GM10847 (cell line): ENCODE measurements around the gene DUSP22.

Source experiments
- POLR2A ChIP-seq: IDR thresholded peaks from 2 replicates; pipeline ENCODE4 v1.6.1; 2011; ENCODE audit not compliant: insufficient read length; ENCODE audit errors: extremely low read depth

DUSP22 gene

GRCh38 chr6:362231-362923 is 70.1 kb downstream of the DUSP22 start:
- no peak for TF ChIP-seq POLR2A

- no peak for TF ChIP-seq POLR2A
Measured at GRCh38 chr6:362924-363249, 70.6 kb downstream of the DUSP22 start.

DNA sequence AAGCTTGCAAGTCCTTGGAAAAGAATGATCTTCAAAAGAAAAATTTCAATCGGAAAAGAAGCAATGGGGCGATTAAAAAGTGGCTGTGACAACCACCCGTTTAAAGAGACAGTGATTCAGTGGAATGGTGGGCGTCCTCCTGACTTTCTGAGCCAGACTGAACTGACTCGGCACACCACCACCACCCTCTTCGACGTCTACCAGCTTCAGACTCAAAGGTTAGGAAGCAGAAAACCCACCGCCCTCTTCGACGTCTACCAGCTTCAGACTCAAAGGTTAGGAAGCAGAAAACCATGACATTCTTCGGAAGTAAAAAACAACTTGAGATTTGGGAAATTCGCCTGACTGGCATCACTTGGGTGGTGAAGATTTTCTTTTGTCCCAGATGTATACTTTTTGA is 71.0 kb downstream of the DUSP22 start:
- no peak for TF ChIP-seq POLR2A

- TF ChIP-seq POLR2A: no peak
Measured at GRCh38 chr6:363909-364308, 71.6 kb downstream of the DUSP22 start.

DNA sequence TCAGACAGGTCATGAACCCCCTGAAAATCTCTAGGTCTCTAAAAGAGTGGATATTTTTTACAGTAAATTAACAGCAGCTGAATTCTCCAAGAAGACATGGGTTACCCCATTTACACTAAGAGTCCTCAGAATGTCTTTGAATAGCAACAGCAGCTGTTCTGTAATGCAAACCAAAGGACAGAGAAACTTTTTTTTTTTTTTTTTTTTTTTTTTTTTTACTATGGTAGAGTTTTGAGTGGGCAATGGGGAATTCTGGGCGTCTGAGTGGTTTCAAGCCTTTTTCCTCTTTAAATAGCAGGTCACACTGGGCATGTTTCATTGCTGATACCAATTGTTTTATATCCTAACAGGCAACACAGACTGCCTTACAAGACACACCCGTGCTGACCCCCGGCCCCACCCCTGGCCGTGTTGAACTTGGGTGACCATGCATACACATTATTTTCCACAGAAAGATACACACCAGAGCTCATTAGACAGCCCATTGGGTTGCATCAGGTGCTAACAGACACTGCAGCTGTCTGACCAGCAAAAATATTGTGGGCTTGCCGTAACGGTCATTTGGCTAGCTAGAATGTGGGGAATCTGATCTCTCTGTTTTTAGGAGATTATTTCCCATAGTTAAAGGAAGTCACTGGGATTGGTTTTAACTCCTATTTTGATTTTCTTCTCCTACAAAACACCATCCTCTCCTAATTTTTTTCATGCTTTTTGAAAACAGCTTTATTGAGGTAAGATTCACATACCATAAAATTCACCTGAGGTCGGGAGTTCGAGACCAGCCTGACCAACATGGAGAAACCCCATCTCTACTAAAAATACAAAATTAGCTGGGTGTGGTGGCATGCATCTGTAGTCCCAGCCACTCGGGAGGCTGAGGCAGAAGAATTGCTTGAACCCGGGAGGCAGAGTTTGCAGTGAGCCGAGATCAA is 72.6 kb downstream of the DUSP22 start:
- TF ChIP-seq POLR2A: no peak

- TF ChIP-seq POLR2A: no peak
Measured at GRCh38 chr6:365835-366234, 73.5 kb downstream of the DUSP22 start.

GRCh38 chr6:366389-367297 is 74.4 kb downstream of the DUSP22 start:
- TF ChIP-seq POLR2A: no peak

- no peak for TF ChIP-seq POLR2A
Measured at GRCh38 chr6:367298-367794, 75.1 kb downstream of the DUSP22 start.

DNA sequence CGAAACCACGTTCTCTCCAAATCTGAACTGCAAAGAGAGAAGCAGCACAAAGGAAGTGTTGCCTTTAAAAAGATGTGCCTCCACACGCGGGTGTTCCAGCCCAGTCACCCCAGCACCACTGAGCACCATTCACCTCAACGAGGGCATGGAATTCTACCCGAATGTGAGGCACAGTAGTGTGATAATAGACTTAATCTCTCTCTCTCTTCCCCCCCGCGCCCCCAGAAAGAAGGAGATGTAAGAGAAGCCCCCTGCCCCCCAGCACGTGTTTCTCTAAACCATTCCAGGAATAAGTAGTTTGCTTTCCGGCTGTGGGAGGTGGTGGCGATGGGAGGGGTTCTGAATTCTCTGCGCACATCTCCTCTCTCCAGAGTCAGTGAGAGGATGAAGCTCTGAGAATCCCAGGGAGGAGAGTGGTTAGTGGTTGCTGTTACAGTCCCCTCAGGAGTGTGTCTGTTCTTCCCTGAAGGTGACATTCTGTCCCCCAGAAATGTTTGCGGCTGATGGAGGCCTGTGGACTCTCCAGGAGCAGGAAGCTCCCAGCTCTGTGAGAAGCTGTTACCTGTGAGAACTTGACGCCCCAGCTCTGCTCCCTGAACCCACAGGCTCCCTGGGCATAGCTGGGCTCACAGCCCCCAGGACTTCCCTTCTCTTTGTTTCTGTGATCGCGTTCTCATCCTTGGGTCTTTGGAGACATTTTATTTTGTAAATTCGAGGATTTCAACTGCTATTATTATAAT is 75.8 kb downstream of the DUSP22 start:
- TF ChIP-seq POLR2A: no peak

GRCh38 chr6:369559-370431 is 77.5 kb downstream of the DUSP22 start:
- no peak for TF ChIP-seq POLR2A

DNA sequence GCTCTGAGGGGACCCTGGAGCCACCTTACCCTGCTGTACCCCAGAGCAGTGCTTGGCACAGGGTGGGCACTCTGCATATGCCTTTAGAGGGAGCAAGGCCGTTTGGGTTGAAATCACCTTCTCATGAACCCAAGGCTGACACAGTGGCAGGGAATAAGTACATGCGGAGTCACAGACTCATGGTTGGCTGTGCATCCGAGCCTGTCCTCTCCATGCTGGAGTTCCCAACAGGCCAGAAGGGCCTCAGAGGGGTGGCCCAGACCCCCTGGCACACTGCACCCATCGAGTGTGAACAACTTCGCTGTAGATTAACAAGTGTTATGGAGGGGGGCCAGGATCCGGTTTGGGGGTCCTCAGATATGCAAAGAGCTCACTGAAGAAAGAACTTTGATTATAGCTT is 78.3 kb downstream of the DUSP22 start:
- TF ChIP-seq POLR2A: no peak

DNA sequence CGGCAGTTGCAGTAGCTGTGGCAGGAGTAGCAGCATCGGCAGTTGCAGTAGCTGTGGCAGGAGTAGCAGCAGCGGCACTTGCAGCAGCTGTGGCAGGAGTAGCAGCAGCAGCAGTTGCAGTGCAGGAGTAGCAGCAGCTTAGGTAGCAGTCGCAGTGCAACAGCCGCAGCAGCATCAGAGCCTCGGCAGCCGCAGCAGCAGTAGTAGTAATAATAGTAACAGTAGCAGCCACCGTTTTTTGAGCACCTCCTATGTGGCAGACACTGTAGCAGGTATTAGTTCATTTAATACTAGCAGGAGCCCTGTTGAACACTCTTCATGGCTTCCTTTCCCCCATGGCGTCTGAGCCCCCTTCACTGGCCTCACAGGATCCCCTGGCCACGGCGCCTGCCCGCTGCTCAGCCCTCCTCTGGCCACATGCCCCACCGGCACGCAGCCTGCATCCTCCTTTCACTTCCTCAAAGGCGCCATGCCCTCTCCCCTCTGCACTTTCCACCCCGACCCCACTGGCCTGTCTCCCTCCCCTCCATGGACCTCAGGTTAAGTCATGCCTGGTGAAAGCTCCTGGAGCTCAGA is 80.1 kb downstream of the DUSP22 start:
- no peak for TF ChIP-seq POLR2A

- TF ChIP-seq POLR2A: no peak
Measured at GRCh38 chr6:373031-373430, 80.7 kb downstream of the DUSP22 start.
